Stimulated activated CD4-positive, alpha-beta T cell treated with anti-CD3 and anti-CD28 coated beads, Interleukin-15, amount 100 ng/mL, for 1 hour (primary cell): Measurements from ENCODE around the gene BCKDHB.
A peak's percentile ranks its signal among the peaks of the same experiment; 100 is the strongest.

Experiments
- DNase-seq, 2 donors: peaks; one replicate each; pipeline ENCODE4 v3.0.0-alpha.2; 2020; ENCODE audit warnings: low read depth in 1 of 2, low spot score in 1 of 2

The BCKDHB gene

DNA sequence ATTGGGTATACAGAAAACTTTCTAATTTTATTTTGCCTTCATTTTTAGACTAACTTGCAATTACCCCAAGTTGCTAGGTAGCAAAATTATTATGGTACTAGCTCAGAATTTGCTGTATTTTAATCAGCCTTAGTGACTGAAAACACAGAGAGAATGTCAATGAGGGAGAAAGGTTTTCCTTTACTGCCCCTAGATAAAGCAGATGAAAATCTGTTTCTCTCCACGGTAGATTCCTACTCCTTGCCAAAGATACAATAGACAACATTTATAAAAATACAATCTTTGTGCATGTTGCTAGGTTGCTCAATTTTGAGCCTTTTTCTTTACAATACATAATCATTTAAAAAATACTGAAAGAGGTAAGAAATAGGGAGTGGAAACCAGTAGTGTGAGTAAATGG lies 222.2 kb downstream of the BCKDHB start:
- no peak for DNase-seq

DNA sequence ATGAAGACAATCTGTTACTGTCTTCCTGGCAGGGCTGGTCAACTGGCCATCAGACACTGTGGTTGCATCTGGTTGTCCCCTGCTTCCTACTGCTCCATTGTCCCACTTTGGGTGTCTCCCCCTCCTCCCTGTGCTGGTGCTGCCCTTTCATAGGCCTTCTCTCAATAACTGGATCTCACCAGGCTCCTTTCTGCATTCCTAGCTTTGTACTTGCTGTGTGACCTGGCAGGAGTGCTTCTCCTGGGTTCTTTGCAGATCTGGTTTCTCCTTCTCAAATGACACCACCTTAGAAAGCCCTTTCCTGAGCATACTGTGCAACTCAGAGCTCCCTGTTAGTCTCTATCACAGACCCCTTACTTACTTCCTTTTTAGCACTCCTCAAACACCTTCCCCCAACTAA lies 223.0 kb downstream of the BCKDHB start:
- no peak for DNase-seq

DNA sequence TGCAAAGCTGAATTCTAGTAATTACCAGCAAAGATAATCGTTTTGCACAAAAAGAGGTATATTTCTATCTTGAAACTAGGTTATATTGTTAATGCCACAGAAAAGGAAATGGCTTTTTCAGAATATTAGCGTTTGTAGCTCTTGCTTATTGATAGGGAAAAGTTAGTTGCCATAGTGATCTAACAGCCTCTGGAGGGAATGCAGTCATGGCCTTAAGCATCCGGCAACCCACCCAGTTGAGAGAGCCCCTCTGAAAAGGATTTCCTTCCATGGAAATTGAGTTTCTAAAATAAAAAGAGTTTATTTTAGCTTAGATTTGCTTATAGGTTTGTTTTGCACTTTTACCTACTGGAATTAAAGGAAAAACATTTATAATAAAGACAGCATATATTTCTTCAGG lies 224.5 kb downstream of the BCKDHB start:
- no peak for DNase-seq

DNA sequence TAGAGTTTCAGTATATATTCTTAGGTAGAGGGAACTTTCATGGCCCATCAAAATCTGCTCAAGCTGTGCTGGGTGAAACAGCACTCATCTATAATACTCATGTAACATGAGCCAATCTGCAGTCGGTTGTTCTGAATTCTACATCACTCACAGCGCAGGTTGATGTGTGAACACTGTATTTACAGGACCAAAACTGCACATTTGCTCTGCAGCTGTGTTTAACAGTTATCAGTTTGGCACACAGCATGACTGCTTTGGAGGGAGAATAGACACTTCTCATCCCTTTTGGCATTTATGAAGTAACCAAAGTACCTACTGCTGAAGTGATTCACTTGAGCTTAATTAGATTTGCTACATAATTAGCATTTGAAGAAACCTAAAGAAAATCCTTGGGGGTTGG lies 225.1 kb downstream of the BCKDHB start:
- DNase-seq, result no peak

DNA sequence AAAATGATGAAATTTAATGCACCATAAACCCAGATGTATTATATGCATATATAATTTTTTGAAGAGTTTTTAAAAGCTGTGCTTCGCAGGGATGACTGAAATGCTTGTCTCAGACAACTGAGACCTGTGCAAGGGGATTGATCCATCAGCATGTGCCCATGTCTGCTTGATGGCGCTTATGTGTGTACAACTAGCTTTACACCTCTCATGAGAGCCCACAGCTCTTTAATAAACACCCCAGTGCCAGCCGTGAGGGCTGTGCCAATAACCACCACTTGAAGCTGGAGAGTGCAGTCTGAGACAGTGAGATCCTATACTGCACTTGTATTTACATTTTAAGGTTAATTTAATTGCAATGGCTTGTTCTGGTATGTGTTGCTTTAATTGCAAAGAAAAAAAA lies 225.5 kb downstream of the BCKDHB start:
- no peak for DNase-seq

DNA sequence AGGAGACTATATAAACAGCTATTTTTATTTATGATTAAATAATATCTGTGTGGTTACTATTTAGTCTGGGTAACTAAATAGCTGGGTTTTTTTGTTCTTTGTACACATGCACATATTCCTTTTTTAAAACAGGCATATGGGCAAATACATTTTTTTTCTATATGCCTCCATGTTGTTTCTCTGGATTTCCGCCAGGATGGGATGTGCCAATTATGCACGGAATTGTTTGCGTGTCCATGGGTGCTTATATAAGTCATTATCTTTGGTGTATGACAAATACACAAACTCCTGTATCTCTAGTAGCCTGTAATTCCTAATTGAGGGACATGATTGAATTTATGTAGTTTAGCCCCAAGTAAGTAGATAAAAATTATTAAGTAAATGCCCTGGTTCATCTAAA lies 226.9 kb downstream of the BCKDHB start:
- no peak for DNase-seq

DNA sequence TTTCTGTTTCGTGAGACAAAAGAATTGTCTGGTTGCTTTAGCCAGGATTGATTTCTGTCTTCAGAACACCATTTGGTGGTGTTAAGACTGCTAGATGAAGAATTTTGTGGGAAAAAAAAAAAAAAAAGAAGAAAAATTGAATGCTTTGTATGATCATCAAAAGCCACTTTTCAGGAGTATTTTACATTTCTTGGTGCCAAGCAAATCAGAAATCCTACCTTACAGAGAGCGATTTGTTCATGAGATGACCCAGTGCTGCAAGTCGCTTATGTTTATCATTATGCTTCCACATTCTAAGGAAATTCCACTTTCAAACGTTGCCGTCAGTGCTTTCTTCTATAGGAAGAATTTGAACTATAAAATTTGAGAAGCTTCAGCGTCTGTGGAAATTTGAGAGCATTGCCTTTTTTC lies 228.7 kb downstream of the BCKDHB start:
- no peak for DNase-seq

DNA sequence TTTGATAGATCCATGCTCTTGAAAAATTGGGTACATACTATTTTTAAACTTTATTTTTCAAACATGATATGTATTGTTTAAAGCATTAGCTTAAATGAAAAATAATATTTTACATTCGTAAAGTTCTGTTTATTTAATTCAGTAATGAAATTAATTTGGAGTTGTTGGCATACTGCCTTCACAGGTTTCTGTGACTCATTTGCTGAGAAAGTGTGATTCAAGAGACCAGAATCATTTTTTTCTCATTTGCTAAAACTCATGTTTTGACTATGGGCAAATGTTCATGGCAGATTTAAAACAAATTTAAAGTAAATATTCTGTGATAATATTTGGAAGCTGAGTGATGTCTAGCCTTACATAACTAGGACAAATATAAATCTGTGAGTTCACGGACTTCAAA lies 230.4 kb downstream of the BCKDHB start:
- no peak for DNase-seq

DNA sequence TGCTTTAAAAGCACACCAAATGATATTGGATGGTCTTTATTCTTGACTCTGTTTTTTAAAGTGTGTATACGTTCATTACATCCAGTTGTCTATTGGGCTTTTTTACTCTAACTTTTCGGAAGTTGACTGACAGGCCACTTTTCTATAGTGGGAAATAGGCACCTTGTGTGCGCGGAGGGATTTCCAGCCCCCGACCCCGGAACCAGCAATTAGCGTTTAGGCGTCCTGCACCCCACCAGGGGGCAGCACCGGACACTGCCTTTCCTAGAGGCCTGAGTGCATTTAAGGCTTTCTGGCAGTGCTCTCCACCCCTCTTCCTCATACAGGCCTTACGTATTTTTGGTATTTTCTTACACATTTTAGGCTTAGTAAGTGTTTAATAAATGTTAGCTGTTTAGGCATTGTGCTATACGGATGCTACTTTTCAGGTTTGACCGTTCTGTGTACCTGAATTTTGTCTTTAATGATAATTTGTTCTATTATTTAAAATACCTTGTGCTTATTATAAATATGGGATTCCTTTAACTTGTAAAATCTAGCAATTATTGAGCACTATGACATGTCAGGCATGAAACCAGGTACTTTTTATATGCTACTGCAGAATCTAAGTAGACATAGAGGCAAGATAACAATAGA lies 231.8 kb downstream of the BCKDHB start:
- DNase-seq, result peak; percentile 49 to 56

DNA sequence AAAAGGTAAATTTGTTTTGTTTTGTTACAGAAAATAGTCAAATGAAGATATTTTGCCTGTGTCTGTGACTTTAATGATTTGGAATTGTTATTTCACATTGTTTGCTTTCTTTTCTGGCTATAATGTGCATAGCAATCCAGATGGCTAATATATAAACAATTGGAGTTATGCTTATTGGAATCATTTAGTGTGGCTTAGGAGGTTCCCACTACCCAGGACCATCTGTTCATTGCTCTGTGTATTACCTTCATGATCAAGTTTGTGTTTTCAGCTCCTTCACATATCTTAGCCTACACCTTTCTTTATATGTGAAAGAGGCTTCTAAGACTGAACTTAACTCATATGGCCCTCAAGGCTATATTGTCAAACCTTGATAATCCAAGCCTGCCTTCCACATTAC lies 232.9 kb downstream of the BCKDHB start:
- DNase-seq, result no peak

DNA sequence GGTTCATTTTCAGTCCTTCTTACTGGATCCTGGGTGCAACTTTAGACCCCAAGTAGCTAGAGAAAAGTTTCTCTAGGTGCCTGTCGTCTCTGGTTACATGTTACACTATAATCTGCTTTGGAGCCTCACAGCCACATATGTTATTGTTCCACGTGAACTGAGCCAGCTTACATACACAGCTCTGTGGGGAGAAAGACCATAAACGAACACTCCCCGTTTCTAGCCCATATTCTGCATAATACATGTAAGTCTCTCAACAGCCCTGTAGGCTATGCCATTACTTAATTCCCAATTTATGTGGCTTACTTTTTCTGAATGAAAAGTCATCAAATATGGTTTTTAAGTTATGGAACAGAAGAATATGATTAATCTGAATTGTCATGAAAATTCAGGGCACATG lies 233.8 kb downstream of the BCKDHB start:
- no peak for DNase-seq

DNA sequence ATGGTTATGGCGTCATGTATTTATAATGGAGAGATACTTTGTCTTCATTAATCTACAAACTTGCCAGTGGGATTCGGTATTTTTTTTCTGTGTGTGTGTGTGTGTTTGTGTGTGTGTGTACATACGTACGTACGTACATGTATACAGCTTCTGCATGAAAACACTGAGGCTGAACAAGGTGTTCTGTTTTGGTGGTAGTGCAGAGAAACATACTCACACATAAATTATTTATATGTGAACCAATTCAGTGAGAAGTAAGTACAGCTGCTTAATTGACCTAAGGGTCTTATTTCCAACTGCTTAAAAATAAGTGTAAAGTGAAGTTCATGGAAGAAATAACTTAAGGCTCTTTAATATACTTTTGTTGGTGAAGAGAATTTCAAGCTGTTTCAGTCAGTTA lies 234.2 kb downstream of the BCKDHB start:
- no peak for DNase-seq

DNA sequence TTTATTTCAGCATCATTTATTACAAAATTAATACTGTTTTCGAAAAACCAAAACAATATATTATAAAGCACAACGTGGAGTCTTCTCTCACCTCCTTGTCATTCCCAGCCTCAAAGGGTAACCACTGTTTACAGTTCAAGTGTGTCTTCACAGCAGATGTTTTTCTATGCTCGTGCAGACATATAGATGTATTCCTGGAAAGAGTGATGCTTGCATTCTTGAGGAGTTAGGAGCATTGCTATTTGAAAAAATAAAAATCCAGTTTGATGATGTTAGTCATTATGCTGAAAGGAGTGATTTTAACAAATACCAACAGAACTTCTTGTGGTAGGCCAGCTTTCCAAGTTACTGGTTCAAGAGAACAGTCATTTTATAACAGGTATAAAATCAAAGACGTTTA lies 234.9 kb downstream of the BCKDHB start:
- DNase-seq, result no peak

DNA sequence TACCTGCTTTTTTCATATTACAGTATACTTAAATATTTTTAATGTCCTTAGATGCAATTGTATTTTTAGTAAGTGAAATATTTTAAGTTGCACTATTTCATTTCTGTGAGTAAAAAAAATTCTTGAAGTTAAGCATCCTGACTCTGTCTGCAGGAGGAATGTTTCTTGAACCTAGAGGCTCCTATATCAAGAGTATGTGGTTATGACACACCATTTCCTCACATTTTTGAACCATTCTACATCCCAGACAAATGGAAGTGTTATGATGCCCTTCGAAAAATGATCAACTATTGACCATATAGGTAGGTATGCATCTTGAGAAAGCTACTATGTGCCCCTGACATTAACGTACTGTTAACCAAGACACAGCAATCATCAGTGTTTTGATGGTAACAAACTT lies 237.0 kb downstream of the BCKDHB start:
- no peak for DNase-seq

DNA sequence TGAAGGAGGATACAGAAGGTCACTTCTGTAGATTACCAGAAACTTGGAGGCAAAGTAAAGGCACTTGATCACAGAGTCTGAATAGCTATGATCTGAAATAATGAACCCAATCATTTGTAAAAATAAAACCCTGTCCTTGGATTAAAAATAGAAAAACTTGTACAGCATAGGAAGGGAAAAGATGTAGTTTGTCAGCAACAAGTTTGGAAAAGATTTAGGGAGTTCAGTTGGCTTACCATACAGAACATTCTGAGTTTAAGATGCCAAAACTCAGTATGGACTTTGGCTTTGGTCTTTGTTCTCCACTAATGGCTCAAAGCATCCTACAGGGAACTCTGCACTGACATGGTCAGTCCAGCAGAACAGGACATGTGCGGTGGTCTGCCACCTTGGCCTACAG lies 240.6 kb downstream of the BCKDHB start:
- no peak for DNase-seq

DNA sequence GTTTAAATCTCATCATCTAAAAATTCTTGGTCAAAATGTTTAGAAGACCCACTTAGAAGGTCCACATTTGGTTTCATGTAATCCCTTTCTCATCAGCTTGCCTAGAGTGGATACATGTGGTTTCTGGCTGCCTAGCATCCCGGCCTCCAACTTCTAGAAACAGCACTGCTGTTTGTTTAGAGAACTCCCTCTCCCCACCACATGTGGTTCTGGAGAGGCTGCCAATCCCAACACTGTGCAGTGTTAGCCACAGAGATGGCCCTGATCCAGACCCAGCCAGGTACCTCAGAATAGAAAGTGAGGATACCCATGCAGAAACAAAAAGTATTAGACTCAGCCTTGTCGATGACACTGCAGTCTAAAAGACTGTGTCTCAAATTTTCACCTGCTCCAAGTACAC lies 241.8 kb downstream of the BCKDHB start:
- DNase-seq, result no peak

DNA sequence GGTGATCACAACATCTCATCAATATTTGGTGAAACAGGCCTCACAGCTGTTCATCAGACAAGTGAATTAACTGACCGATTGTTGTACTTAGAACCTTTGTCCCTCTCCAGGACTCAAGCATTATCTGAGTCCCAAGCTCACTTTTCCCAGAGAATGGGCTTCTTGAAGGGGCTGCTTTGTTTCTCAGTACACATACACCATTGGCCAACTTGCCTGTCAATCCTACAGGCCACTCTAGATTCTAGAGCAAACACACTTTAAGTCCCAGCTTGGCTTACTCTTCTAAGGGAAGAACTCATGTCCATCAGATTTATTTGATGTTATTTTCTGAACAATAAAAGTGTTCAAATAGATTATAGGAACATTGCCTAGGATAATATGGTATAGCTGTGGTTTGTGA lies 249.5 kb downstream of the BCKDHB start:
- no peak for DNase-seq

DNA sequence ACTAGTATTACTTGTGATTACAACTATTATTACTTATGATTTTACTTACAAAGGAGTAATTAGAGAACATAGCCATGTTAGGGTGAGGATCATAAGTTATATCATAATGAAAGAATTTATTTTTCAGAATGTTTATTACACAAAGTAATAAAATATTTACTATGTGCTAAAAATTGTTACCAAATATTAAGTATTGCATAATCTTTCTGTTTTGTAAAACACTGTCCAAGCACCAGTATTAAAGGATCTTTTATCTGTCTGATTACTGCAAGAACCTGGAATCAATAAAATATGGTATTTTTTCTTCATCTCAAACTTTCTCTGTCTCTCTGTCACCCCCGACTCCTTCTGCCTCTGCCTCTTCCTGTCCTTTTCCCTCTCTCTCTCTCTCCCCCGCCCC lies 250.1 kb downstream of the BCKDHB start:
- DNase-seq, result no peak

DNA sequence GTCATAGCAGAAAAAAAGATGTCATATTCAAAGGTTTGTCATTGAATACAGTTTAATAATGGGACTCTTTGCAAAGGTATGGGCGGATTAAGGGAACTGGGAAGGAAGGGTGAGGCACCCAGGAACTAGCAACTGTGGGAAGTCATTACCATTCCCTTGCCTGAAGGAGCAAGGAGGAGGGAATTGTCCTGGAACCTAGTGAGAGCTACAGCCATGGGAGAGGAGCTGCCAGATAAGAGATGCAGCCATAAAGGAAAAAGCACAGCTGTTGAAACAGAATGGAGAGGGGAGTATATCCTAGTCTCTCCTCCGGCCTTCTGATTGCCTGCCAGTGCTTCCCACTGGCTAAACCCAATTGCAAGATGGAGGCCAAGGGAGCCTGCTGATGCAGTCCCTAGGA lies 250.6 kb downstream of the BCKDHB start:
- no peak for DNase-seq

DNA sequence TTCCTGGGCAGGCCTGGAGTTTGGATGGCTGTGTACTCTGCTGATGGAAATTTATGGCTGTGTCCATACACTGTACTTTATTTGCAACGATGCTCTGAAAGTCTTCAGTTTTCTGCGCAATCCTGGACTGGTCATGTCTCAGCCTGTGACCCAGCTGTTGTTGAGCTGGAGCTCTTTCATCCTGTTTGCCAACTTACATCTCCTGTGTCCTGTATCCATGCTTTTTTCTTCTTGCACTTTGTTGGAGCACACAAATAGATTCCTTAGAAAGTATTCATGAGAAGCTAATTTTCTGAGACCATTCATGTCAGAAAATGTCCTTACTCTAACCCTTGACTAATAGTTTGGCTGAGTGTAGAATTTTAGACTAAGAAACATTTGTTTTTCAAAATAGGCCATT lies 251.2 kb downstream of the BCKDHB start:
- no peak for DNase-seq

DNA sequence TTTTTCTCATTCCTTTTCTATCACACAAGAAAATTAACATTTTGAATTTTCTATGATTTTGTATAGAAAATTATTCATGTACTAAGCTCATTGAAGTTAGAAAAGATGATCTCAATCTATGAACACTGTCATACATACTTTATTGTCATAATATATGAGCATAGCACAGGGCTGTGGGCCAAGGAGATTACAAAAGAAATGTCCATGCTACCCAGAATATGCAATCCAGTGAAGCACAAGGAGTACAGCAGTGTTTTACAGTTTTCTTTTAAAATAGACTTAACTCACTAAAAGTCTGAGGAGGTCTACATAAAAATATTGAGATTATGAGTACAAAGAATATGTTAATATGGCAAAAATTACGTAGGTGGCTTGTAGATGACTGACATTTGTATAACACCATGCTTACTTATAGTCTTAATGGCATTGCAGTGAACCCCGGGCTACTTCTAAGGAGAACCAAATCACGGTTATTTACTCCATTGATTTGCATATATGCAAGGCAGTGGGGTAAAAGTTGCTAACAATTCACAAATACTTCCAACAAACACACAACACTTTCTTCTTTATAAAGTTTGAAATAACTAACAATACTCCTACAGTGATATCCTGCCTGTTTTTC lies 257.1 kb downstream of the BCKDHB start:
- no peak for DNase-seq

DNA sequence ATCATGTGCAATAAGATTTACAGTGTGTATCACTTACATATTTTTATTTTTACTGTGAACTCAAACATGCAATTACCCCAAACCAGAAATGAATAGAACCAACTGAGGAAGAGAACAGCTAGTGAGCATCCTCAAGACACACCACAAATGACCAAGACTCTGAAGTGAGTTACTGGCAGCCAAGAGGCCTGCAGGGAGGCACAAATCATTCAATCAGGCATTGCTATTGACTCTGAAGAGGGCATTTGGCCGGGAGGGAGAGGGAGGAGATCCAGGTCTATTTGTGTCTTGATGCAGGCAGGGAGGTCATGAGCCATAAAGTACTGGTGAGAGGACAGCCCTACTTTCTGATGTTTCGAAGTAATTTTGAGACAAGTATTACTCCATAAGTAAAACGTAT lies 257.7 kb downstream of the BCKDHB start:
- no peak for DNase-seq

DNA sequence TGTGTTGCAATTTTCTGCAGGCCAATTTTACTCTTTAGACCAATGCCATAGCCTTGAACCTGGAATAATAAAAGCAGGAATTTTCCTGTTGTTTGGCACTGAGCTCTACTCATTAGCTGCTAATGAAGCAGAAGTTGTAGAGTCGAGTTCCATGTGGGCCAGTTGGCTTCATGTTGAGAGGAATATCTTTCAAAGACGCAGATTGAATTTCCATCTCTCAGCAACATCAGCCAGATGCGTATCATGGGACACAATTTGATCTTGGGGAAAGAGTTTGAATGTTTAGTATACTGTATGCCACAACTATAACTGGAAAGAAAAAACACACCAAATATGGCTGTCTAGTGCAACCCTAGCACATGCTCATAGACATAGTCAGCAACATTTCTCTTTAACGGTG lies 259.6 kb downstream of the BCKDHB start:
- DNase-seq, result no peak
